Peyer's patch (tissue), 4 donors: ENCODE results near the gene ITSN1. TPM values are rescaled to one million over a fixed set of nuclear protein-coding genes. Genes with fewer than 3 reads are reported as not detected.

Experiments used
- DNase-seq, 3 donors: peaks; one replicate each; pipeline ENCODE4 v3.0.0-alpha.2; 2017 to 2019
- H3K27ac ChIP-seq, 4 donors: fragments of 200-600 bp; sonication (generic); one replicate each; pipeline ENCODE4 v1.5.1; 2016 to 2019
- H3K27me3 ChIP-seq, 2 donors: fragments of 200-600 bp; sonication (generic); one replicate each; pipeline ENCODE4 v1.5.1; 2019
- H3K36me3 ChIP-seq, 3 donors: fragments of 200-600 bp; sonication (generic); one replicate each; pipeline ENCODE4 v1.5.1; 2016 to 2019
- H3K4me1 ChIP-seq, 4 donors: fragments of 200-600 bp; sonication (generic); one replicate each; pipeline ENCODE4 v1.5.1; 2016 to 2019
- H3K4me3 ChIP-seq, 4 donors: fragments of 200-600 bp; sonication (generic); 1 replicate in 3 of 4; 2 replicates in 1 of 4; pipeline ENCODE4 v1.5.1; 2016 to 2019; ENCODE audit warnings: mild to moderate bottlenecking in 1 of 4
- H3K9me3 ChIP-seq, 4 donors: fragments of 200-600 bp; sonication (generic); one replicate each; pipeline ENCODE4 v1.5.1; 2016 to 2019; ENCODE audit warnings: mild to moderate bottlenecking in 1 of 4
- POLR2A ChIP-seq, 2 donors: fragments of 450-650 bp; IDR thresholded peaks; one replicate each; pipeline ENCODE4 v1.5.1; 2017; ENCODE audit warnings: antibody characterized with exemption in 2 of 2, mild to moderate bottlenecking in 2 of 2, moderate library complexity in 2 of 2
- total RNA-seq, 4 donors: library from RNA; depleted of rRNA; stranded (reverse); fragments of >200 nt; gene quantifications; one replicate each; pipeline ENCODE4 v1.1.0, GENCODE V29; 2016
- TF ChIP-seq, protein P1 (sequence below), 6 experiments: fragments of 450-650 bp in 4 of 6; fragments of 200-600 bp in 2 of 6; sonication (generic) in 1 of 6; IDR thresholded peaks; one replicate each; pipeline ENCODE4 v1.5.1; 2017 to 2019; ENCODE audit warnings: antibody characterized with exemption in 6 of 6, mild to moderate bottlenecking in 3 of 6, moderate library complexity in 1 of 6

Gene ITSN1
- total RNA-seq, 4 donors from 2014 or later = 41.0 to 56.9 (median 49.5) TPM

DNA sequence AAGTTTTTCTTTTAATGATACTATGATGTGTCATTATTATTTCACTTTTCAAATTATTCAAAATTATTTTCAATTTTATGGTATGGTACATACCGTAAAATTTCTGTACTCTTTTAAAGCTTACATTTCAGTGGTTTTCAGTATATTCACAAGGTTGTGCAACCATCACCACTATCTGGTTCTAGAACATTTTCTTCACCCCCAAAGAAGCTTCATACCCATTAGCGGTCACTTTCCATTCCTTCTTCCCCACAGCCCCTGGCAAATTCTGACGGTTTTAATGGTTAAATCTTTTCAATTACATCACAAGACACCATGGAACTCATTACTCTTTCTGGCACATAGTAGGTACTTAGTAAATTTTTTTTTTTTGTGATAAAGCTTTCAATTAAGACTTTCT lies 296.1 kb downstream of the ITSN1 start:
- no peaks in the 10 kb centered on the region for H3K36me3 ChIP-seq
- no peak for DNase-seq
- H3K9me3 ChIP-seq = no peaks in the 10 kb centered on the region
- TF ChIP-seq POLR2A (IDR thresholded peaks at IDR 0.05) = no peak
- TF ChIP-seq, protein P1, sequence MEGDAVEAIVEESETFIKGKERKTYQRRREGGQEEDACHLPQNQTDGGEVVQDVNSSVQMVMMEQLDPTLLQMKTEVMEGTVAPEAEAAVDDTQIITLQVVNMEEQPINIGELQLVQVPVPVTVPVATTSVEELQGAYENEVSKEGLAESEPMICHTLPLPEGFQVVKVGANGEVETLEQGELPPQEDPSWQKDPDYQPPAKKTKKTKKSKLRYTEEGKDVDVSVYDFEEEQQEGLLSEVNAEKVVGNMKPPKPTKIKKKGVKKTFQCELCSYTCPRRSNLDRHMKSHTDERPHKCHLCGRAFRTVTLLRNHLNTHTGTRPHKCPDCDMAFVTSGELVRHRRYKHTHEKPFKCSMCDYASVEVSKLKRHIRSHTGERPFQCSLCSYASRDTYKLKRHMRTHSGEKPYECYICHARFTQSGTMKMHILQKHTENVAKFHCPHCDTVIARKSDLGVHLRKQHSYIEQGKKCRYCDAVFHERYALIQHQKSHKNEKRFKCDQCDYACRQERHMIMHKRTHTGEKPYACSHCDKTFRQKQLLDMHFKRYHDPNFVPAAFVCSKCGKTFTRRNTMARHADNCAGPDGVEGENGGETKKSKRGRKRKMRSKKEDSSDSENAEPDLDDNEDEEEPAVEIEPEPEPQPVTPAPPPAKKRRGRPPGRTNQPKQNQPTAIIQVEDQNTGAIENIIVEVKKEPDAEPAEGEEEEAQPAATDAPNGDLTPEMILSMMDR (IDR thresholded peaks at IDR 0.05) = no peak
- no peaks in the 10 kb centered on the region for H3K27me3 ChIP-seq
- no peak overlapping the region for H3K4me3 ChIP-seq
- H3K27ac ChIP-seq = peak overlapping the region in 3 of 4 donors; percentile 20 to 52 (median 46)
- no peaks in the 10 kb centered on the region for H3K4me1 ChIP-seq

DNA sequence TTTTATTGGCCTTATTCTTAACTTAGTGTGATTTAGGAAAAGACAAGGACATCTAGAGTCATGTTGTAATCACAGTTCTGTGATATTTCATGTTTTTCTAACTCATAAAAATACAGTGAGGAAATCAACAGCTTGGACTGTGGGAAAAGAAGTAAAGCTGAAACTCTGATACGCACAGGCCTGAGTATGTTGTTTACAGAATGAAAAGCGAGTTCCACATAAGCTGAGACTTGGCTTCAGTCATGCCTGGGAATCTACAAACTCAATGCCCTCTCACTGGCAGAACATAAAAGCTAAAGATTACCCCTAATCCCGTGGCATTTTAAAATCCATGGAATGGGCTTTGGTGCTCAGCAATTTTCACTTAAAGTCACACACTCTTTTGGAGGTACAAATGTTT lies 296.9 kb downstream of the ITSN1 start:
- Histone ChIP-seq H3K27me3 (no peaks in the 10 kb centered on the region), H3K4me3 (no peak overlapping the region), H3K9me3 (no peaks in the 10 kb centered on the region), H3K36me3 (no peaks in the 10 kb centered on the region), H3K27ac (no peak overlapping the region), H3K4me1 (no peaks in the 10 kb centered on the region)
- DNase-seq = no peak
- TF ChIP-seq POLR2A (IDR thresholded peaks at IDR 0.05) = no peak
- TF ChIP-seq, protein P1 (IDR thresholded peaks at IDR 0.05) = no peak

DNA sequence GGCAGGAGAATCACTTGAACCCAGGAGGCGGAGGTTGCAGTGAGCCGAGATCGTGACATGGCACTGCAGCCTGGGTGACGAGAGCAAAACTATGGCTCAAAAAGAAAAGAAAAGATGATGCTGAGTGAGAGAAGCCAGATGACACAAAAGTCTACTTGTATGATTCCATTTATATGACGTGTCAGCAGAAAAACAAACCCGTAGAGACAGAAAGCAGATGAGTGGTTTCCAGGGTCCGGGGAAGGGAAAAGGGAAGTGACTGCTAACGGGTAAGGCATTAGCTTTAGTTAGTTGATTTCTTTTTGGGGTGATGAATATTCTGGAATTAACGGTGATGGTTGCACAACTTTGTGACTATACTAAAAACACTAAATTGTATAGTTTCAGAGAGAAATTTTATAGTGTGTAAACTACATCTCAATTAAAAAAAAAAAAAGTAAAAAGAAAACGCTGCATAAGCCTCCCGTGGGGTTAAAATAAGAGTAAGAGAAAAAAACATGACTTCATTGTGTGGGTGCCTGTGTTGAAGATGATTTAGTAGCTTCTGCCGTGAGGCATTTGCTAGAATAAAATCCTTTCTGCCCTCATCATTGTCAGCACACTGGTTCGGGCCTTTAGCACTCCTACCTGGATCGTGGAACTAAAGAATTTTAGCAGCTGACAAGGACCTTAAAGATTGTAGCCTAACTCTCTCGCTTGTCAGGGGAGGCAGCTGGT lies 298.0 kb downstream of the ITSN1 start:
- DNase-seq = no peak

DNA sequence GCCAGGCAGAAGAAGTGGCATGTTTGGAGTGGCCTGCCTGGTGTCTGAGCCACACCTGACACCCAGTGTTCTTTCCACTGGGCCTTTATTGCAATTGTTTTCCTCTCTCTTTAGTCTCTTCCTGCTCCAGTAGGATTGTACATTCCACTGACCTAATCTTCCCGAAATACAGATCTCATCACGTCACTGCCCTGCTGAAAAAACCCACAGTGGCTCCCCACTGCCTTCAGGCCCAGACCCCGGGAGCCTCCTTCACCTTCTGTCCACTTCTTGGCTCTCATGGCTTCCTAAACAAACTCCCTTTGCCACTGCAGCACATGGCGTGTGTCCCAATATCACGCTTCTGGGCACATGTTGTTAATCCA lies 298.6 kb downstream of the ITSN1 start:
- TF ChIP-seq POLR2A (IDR thresholded peaks at IDR 0.05) = no peak
- TF ChIP-seq, protein P1 (IDR thresholded peaks at IDR 0.05) = no peak
- Histone ChIP-seq H3K4me3 (no peak overlapping the region), H3K9me3 (no peaks in the 10 kb centered on the region), H3K27ac (peak overlapping the region in 2 of 4 donors; percentile 30 to 39), H3K36me3 (no peaks in the 10 kb centered on the region), H3K4me1 (no peaks in the 10 kb centered on the region), H3K27me3 (no peaks in the 10 kb centered on the region)
- DNase-seq = no peak

More for the DNA sequence above, 298.0 kb downstream of the ITSN1 start:
- no peak overlapping the region for H3K4me3 ChIP-seq
- peak overlapping the region in 2 of 4 donors; percentile 30 to 39 for H3K27ac ChIP-seq
- H3K4me1 ChIP-seq = no peaks in the 10 kb centered on the region
- H3K9me3 ChIP-seq = no peaks in the 10 kb centered on the region
- H3K36me3 ChIP-seq = no peaks in the 10 kb centered on the region
- no peaks in the 10 kb centered on the region for H3K27me3 ChIP-seq
- TF ChIP-seq, protein P1 (IDR thresholded peaks at IDR 0.05) = no peak
- TF ChIP-seq POLR2A (IDR thresholded peaks at IDR 0.05) = no peak

DNA sequence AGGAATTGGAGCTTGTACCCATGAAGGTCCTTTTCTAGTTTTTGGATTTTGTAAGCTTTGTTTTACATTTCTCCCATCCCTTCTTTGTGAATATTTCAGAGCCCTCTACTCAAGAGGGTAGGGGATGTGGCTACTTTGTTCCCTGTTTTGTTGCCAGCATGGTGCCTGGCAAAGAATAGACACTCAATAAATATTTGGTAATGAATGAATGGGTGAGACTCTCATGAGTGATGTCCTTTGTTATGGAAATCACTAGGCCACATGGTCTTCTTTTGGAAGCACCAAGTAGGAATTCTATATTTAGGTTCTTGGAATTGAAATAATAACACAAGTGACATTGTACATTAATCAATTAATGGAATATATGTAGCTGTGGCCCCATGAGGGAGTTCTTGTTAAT lies 300.1 kb downstream of the ITSN1 start:
- Histone ChIP-seq H3K4me1 (peaks cover 0 to 9% (median 3%) of the 10 kb centered on the region in 4 donors), H3K9me3 (no peaks in the 10 kb centered on the region), H3K4me3 (no peak overlapping the region), H3K36me3 (no peaks in the 10 kb centered on the region), H3K27ac (no peak overlapping the region), H3K27me3 (no peaks in the 10 kb centered on the region)
- TF ChIP-seq POLR2A (IDR thresholded peaks at IDR 0.05) = no peak
- TF ChIP-seq, protein P1 (IDR thresholded peaks at IDR 0.05) = no peak
- no peak for DNase-seq
